Neuronal stem cell (in vitro differentiated cells): ENCODE results near the gene SYT7.

Source experiments
- DNase-seq: peaks from one replicate; pipeline ENCODE4 v3.0.0-alpha.2; 2013; ENCODE audit warnings: low spot score
- H2AFZ ChIP-seq: one replicate; pipeline ENCODE4 v1.6.1; 2013; ENCODE audit warnings: mild to moderate bottlenecking, low read length, inconsistent platforms
- H2AK5ac ChIP-seq: 2 replicates; pipeline ENCODE4 v1.6.1; 2013; ENCODE audit warnings: low read depth, mild to moderate bottlenecking, inconsistent platforms, low read length, moderate library complexity, mixed read lengths
- H2BK120ac ChIP-seq: 2 replicates; pipeline ENCODE4 v1.6.1; 2013; ENCODE audit warnings: low read depth, mild to moderate bottlenecking, inconsistent platforms, low read length, moderate library complexity, mixed read lengths
- H2BK12ac ChIP-seq: one replicate; pipeline ENCODE4 v1.6.1; 2013; ENCODE audit warnings: low read length, inconsistent platforms
- H2BK15ac ChIP-seq: 2 replicates; pipeline ENCODE4 v1.6.1; 2013; ENCODE audit warnings: mild to moderate bottlenecking, low read length, inconsistent platforms, mixed read lengths
- H2BK5ac ChIP-seq: one replicate; pipeline ENCODE4 v1.6.1; 2013; ENCODE audit warnings: inconsistent platforms, mild to moderate bottlenecking, low read length, moderate library complexity
- H3K14ac ChIP-seq: one replicate; pipeline ENCODE4 v1.6.1; 2013; ENCODE audit warnings: low read length, inconsistent platforms
- H3K18ac ChIP-seq: 2 replicates; pipeline ENCODE4 v1.6.1; 2013; ENCODE audit warnings: low read length, inconsistent platforms
- H3K23ac ChIP-seq: 2 replicates; pipeline ENCODE4 v1.6.1; 2013; ENCODE audit warnings: low read depth, mild to moderate bottlenecking, mixed read lengths, low read length, inconsistent platforms; ENCODE audit not compliant: poor library complexity
- H3K27ac ChIP-seq: replicated peaks from 3 replicates; pipeline ENCODE4 v1.5.1; 2013; ENCODE audit warnings: low read length, inconsistent platforms
- H3K27me3 ChIP-seq, 3 experiments: 2 replicates each; pipeline ENCODE4 v1.6.1; 2013; ENCODE audit warnings: low read length in 3 of 3, mild to moderate bottlenecking in 2 of 3, inconsistent platforms in 1 of 3, low read depth in 1 of 3, mixed read lengths in 1 of 3, moderate library complexity in 1 of 3; ENCODE audit not compliant: control insufficient read depth in 3 of 3, insufficient read depth in 3 of 3
- H3K36me3 ChIP-seq, 2 donors: replicated peaks in 1 of 2; 2 replicates each; pipeline ENCODE4 v1.6.1; 2013; ENCODE audit warnings: low read length in 2 of 2; ENCODE audit not compliant: control insufficient read depth in 2 of 2, insufficient read depth in 2 of 2
- H3K4ac ChIP-seq: 2 replicates; pipeline ENCODE4 v1.6.1; 2013; ENCODE audit warnings: inconsistent platforms, mild to moderate bottlenecking, low read length, moderate library complexity
- H3K4me1 ChIP-seq, 2 donors: 1 replicate in 1 of 2; 2 replicates in 1 of 2; pipeline ENCODE4 v1.6.1; 2013; ENCODE audit warnings: low read length in 2 of 2, low read depth in 1 of 2; ENCODE audit not compliant: control insufficient read depth in 2 of 2, insufficient read depth in 1 of 2
- H3K4me2 ChIP-seq: one replicate; pipeline ENCODE4 v1.6.1; 2013; ENCODE audit warnings: mild to moderate bottlenecking, low read length, inconsistent platforms; ENCODE audit not compliant: insufficient read depth, poor library complexity, severe bottlenecking
- H3K4me3 ChIP-seq, 2 donors: 2 replicates each; pipeline ENCODE4 v1.5.1; 2013; ENCODE audit warnings: low read length in 2 of 2, mild to moderate bottlenecking in 2 of 2, inconsistent platforms in 1 of 2, moderate library complexity in 1 of 2
- H3K79me1 ChIP-seq: one replicate; pipeline ENCODE4 v1.6.1; 2013; ENCODE audit warnings: low read depth, mild to moderate bottlenecking, inconsistent platforms, low read length, moderate library complexity
- H3K9ac ChIP-seq: one replicate; pipeline ENCODE4 v1.6.1; 2013; ENCODE audit warnings: mild to moderate bottlenecking, low read depth, low read length, inconsistent platforms; ENCODE audit not compliant: poor library complexity
- H3K9me3 ChIP-seq, 2 donors: replicated peaks in 1 of 2; 2 replicates each; pipeline versions ENCODE3 to v1.6.1; 2013; ENCODE audit warnings: low read length in 2 of 2, mild to moderate bottlenecking in 2 of 2, inconsistent platforms in 1 of 2, low read depth in 1 of 2, mixed read lengths in 1 of 2, moderate library complexity in 1 of 2; ENCODE audit not compliant: control insufficient read depth in 2 of 2, insufficient read depth in 1 of 2
- H4K8ac ChIP-seq: one replicate; pipeline ENCODE4 v1.6.1; 2013; ENCODE audit warnings: low read depth, mild to moderate bottlenecking, inconsistent platforms, low read length, moderate library complexity
- H4K91ac ChIP-seq: one replicate; pipeline ENCODE4 v1.6.1; 2013; ENCODE audit warnings: low read length, low read depth, mild to moderate bottlenecking, inconsistent platforms; ENCODE audit not compliant: poor library complexity
- WGBS, 2 donors: extraction: QIAGEN DNeasy Blood & Tissue Kit; methylation state at CpG; one replicate each; pipeline ENCODE4 v1.1.7; 2013; ENCODE audit warnings: missing lambda C conversion rate in 2 of 2, mixed read lengths in 1 of 2; ENCODE audit not compliant: insufficient read length in 2 of 2, insufficient replicate concordance in 1 of 2; ENCODE audit errors: extremely low coverage in 2 of 2; 5-methylcytosine and 5-hydroxymethylcytosine counted together

Gene SYT7

DNA sequence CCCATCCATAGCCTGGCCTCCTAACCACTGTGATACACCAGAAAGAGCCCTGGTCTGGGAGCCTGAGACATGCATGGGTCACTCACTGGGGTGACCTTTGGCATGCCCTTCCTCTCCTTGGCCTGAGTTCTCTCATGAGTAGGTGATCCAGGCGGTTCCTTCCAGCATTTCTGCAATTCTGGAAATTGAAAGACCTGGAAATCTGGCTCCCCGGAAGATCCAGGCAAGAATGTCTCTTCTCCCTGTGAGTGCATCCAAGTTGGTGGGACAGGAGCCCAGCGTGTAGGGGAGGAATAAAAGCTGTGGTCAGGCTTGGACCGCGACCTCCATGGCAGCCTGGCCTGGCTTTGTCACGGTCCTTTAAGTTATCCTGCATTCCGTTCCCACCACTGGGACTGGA lies 16.1 kb upstream of the SYT7 start:
- H2AFZ ChIP-seq: no peak overlapping the region
- WGBS, 2 donors: no CpG with 5 or more reads among the region's 7 CpGs

DNA sequence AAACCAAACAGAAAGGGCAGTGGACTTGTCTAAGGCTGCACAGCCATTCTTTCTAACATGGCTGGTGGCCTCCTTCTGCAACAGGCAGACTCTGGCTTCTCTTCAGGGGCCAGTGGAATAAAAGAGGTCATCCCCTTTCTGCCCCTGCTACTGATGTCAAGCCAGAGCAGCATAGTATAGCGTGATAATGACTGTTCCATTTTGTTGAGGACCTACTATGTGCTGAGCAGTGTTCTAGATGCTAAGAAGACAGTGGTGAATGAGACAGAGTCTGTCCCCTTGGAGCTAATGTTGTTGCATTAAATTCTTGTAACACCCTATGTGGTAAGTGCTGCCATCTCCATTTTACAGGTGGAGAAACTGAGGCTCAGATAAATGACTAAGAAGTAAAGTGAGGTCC lies 15.7 kb upstream of the SYT7 start:
- no peak overlapping the region for H3K4me3 ChIP-seq
- H3K23ac ChIP-seq: no peak overlapping the region
- WGBS, 2 donors: no CpG with 5 or more reads among the region's 1 CpG
- no peak overlapping the region for H2BK15ac ChIP-seq
- no peaks in the 10 kb centered on the region for H3K79me1 ChIP-seq
- DNase-seq: no peak
- no peak overlapping the region for H3K18ac ChIP-seq
- no peak overlapping the region for H2AFZ ChIP-seq
- H2BK12ac ChIP-seq: no peak overlapping the region
- H3K36me3 ChIP-seq: no peaks in the 10 kb centered on the region
- H3K4me1 ChIP-seq: peaks cover 4% of the 10 kb centered on the region in 2 donors
- peaks cover 0 to 62% (median 2%) of the 10 kb centered on the region in 3 experiments for H3K27me3 ChIP-seq
- no peak overlapping the region for H4K8ac ChIP-seq
- no peak overlapping the region for H4K91ac ChIP-seq
- H3K9me3 ChIP-seq: no peaks in the 10 kb centered on the region
- peak overlapping the region; percentile 6 for H2AK5ac ChIP-seq
- no peak overlapping the region for H3K14ac ChIP-seq
- no peak overlapping the region for H3K4ac ChIP-seq
- no peak overlapping the region for H3K27ac ChIP-seq
- H3K9ac ChIP-seq: no peak overlapping the region
- H2BK5ac ChIP-seq: no peak overlapping the region
- H2BK120ac ChIP-seq: no peak overlapping the region
- no peak overlapping the region for H3K4me2 ChIP-seq

More for the DNA sequence above, 16.1 kb upstream of the SYT7 start:
- Histone ChIP-seq H3K4me3 (no peak overlapping the region), H4K91ac (no peak overlapping the region), H3K14ac (no peak overlapping the region), H3K4me2 (no peak overlapping the region), H3K79me1 (no peaks in the 10 kb centered on the region), H3K4me1 (peaks cover 4% of the 10 kb centered on the region in 2 donors), H3K23ac (no peak overlapping the region), H3K9ac (no peak overlapping the region), H2BK12ac (no peak overlapping the region), H2BK120ac (no peak overlapping the region), H3K27ac (no peak overlapping the region), H3K27me3 (peaks cover 0 to 62% (median 2%) of the 10 kb centered on the region in 3 experiments), H3K9me3 (no peaks in the 10 kb centered on the region), H3K18ac (peak overlapping the region; percentile 11), H2BK15ac (no peak overlapping the region), H3K36me3 (no peaks in the 10 kb centered on the region), H4K8ac (no peak overlapping the region), H2BK5ac (peak overlapping the region; percentile 15), H2AK5ac (peak overlapping the region; percentile 23), H3K4ac (no peak overlapping the region)
- DNase-seq: no peak

DNA sequence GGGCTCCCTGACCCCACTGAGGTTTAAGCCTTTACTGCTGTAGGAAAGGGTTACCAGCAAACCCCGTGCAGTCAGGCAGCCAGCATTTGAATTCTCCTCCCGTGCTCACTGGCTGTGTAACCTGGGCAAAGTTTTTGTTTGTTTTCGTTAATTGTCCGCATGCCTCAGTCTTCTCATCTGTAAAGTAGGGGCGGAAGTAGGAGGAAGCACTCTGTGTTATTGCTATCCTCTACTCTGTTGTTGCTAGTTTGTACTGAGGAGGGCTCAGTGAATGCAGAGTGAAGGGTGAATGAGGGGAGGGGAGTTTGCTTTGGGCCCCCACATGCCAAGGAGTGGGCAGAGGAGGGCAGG lies 14.0 kb upstream of the SYT7 start:
- no peak overlapping the region for H3K23ac ChIP-seq
- no peak overlapping the region for H3K4ac ChIP-seq
- H3K4me1 ChIP-seq: peaks cover 3 to 4% of the 10 kb centered on the region in 2 donors
- H3K4me3 ChIP-seq: no peak overlapping the region
- no peak overlapping the region for H2BK15ac ChIP-seq
- no peak overlapping the region for H4K91ac ChIP-seq
- H2BK12ac ChIP-seq: no peak overlapping the region
- whole genome bisulfite sequencing, 2 donors: no CpG with 5 or more reads among the region's 5 CpGs
- H2AFZ ChIP-seq: no peak overlapping the region
- H4K8ac ChIP-seq: no peak overlapping the region
- H2AK5ac ChIP-seq: no peak overlapping the region
- DNase-seq: no peak
- no peak overlapping the region for H3K18ac ChIP-seq
- no peak overlapping the region for H3K4me2 ChIP-seq
- no peak overlapping the region for H2BK5ac ChIP-seq
- H3K79me1 ChIP-seq: no peaks in the 10 kb centered on the region
- peaks cover 0 to 64% (median 1%) of the 10 kb centered on the region in 3 experiments for H3K27me3 ChIP-seq
- no peaks in the 10 kb centered on the region for H3K9me3 ChIP-seq
- H3K36me3 ChIP-seq: no peaks in the 10 kb centered on the region
- no peak overlapping the region for H3K9ac ChIP-seq
- H3K14ac ChIP-seq: peak overlapping the region; percentile 61
- H2BK120ac ChIP-seq: no peak overlapping the region
- H3K27ac ChIP-seq: no peak overlapping the region

DNA sequence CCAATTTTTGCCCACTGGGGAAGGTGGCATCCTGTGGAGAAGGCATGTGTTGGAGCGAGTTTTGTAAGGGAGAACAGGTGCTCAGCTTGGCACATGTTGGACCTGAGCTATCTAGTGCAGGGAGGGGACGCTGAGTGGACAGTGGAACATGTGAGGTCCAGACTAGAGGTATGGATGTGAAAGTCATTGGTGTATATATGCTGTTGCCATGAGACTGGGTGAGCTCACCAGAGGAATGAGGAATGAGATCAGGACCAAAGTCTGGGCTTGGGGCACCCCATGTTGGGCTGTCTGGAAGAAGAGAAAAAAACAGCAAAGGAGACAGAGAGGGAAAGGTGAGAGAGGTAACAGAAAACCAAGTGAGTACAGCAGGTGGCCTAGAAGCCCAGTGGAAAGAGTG lies 12.3 kb upstream of the SYT7 start:
- Histone ChIP-seq H2BK15ac (no peak overlapping the region), H2AK5ac (no peak overlapping the region), H2BK5ac (no peak overlapping the region), H3K18ac (no peak overlapping the region), H3K4me3 (no peak overlapping the region), H3K27me3 (peaks cover 0 to 63% (median 13%) of the 10 kb centered on the region in 3 experiments), H3K79me1 (no peaks in the 10 kb centered on the region), H4K91ac (no peak overlapping the region), H2BK12ac (no peak overlapping the region), H3K36me3 (no peaks in the 10 kb centered on the region), H3K23ac (no peak overlapping the region), H3K9me3 (no peaks in the 10 kb centered on the region), H3K4me1 (peaks cover 4 to 7% of the 10 kb centered on the region in 2 donors), H3K27ac (no peak overlapping the region), H2BK120ac (no peak overlapping the region), H3K4ac (no peak overlapping the region), H4K8ac (no peak overlapping the region), H2AFZ (no peak overlapping the region), H3K14ac (no peak overlapping the region), H3K4me2 (no peak overlapping the region), H3K9ac (no peak overlapping the region)
- no CpG with 5 or more reads among the region's 2 CpGs for WGBS, 2 donors
- no peak for DNase-seq
